HL-60 (cell line): ENCODE results near the gene MIAT.

Experiments
- CTCF ChIP-seq: IDR thresholded peaks from one replicate; pipeline ENCODE4 v1.5.1; 2011; ENCODE audit warnings: low read length, control low read depth, inconsistent platforms; ENCODE audit not compliant: insufficient read depth
- POLR2AphosphoS5 ChIP-seq: IDR thresholded peaks from 2 replicates; pipeline ENCODE4 v1.6.1; 2012; ENCODE audit warnings: low read depth
- SPI1 ChIP-seq: IDR thresholded peaks from 2 replicates; pipeline ENCODE4 v1.6.1; 2012; ENCODE audit warnings: low read depth, mild to moderate bottlenecking, borderline replicate concordance

- TF ChIP-seq POLR2AphosphoS5 (no peak), CTCF (no peak), SPI1 (no peak)
Observed at GRCh38 chr22:26629988-26630761, 27.2 kb upstream of the MIAT start.
